Measurements from ENCODE around the gene LRRC43. TPM values are rescaled to one million over a fixed set of nuclear protein-coding genes. Genes with fewer than 3 reads are reported as not detected.
"Not testable (repeated sequence)": the region's sequence is repeated elsewhere in the genome, so short reads cannot be mapped to it uniquely, and the experiment has no call there.

Gene LRRC43
- total and polyA plus RNA-seq, 8 donors: 0.70 to 3.3 (median 2.3) TPM

DNA sequence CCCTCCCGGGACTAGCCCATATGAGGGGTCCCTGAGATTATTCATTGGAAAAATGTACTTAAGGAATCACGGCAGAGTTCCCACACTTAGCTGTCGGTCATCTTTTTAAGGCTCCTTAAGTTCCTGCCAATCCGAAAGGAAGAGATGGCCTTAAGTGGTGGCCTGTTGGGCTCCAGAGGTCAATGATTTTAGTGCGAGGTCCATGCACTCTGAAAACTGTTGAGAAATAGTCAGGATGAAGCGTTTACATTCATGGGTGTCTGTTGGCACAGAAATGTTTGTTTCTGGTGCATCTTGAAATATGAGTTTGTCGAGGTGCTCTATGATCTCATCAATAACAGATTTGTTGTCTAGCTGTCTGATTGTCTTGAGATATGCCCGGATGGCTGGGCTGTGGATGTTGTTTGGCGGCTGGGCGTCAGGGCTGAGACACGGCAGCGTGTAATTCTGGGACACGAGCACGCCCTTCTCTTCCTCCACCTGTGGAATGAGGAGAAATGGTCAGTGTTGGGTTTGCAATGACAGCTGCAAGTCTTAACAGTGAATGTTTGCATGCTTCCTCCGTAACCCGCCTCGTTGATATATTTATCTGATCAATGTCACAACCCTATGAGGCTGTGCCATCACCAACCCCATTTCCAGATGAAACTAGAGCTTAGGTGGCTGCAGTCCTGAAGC, 10.5 kb upstream of the LRRC43 start:
- TF ChIP-seq, protein P1, sequence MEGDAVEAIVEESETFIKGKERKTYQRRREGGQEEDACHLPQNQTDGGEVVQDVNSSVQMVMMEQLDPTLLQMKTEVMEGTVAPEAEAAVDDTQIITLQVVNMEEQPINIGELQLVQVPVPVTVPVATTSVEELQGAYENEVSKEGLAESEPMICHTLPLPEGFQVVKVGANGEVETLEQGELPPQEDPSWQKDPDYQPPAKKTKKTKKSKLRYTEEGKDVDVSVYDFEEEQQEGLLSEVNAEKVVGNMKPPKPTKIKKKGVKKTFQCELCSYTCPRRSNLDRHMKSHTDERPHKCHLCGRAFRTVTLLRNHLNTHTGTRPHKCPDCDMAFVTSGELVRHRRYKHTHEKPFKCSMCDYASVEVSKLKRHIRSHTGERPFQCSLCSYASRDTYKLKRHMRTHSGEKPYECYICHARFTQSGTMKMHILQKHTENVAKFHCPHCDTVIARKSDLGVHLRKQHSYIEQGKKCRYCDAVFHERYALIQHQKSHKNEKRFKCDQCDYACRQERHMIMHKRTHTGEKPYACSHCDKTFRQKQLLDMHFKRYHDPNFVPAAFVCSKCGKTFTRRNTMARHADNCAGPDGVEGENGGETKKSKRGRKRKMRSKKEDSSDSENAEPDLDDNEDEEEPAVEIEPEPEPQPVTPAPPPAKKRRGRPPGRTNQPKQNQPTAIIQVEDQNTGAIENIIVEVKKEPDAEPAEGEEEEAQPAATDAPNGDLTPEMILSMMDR (IDR thresholded peaks at IDR 0.05): no peak
- H3K4me3 ChIP-seq: no peak overlapping the region
- DNase-seq (no peak), ATAC-seq (no peak)
- H3K9me3 ChIP-seq: no peaks in the 10 kb centered on the region
- H3K27ac ChIP-seq: no peak overlapping the region
- no peaks in the 10 kb centered on the region for H3K36me3 ChIP-seq
- H3K27me3 ChIP-seq: peaks cover 0 to 9% of the 10 kb centered on the region in 2 donors
- no peaks in the 10 kb centered on the region for H3K4me1 ChIP-seq
- intact Hi-C loops (cut with DNase I): no loop called here

GRCh38 chr12:122174155-122174845, 8.6 kb upstream of the LRRC43 start, which contains the start of gene IL31:
Gene IL31 (minus strand): TSS chr12:122174221. CDS start chr12:122174172, 49 bp downstream.
- Histone ChIP-seq H3K4me1 (no peaks in the 10 kb centered on the region), H3K27me3 (peaks cover 0 to 9% of the 10 kb centered on the region in 2 donors), H3K4me3 (no peak within 1 kb of the TSS), H3K27ac (no peak within 1 kb of the TSS), H3K36me3 (no peaks in the 10 kb centered on the region), H3K9me3 (no peaks in the 10 kb centered on the region)
- TF ChIP-seq, protein P1 (IDR thresholded peaks at IDR 0.05): no peak
- ATAC-seq (no peak), DNase-seq (no peak)
- intact Hi-C loops (cut with DNase I): no loop called here

- H3K4me1 ChIP-seq; H3K9me3 ChIP-seq; H3K27me3 ChIP-seq; intact Hi-C loops (cut with DNase I); H3K36me3 ChIP-seq; H3K27ac ChIP-seq; DNase-seq; H3K4me3 ChIP-seq; ATAC-seq: not testable (repeated sequence)
These were observed 6.5 kb upstream of the LRRC43 start for GRCh38 chr12:122176473-122176872.

DNA sequence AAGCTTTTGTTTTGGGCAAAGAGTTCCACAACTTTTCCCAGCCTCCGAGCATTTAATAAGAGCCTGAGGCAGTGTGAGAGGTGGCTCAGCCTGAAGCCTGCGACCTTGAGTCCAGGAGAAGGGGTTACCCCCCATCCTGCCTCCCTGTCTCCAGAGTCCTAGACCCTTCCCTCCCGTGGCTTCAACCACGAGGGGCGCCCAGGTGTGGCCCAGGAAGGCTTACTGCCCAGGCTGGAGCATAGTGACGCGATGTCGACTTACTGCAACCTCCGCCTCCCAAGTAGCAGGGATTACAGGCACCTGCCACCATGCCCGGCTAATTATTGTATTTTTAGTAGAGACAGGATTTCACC, 641 bp downstream of the LRRC43 start:
- peak; percentile 9 for ATAC-seq
- Histone ChIP-seq H3K4me3 (peak overlapping the region; percentile 41 to 43), H3K27me3 (peaks cover 0 to 26% of the 10 kb centered on the region in 2 donors), H3K4me1 (peaks cover 0 to 12% of the 10 kb centered on the region in 2 donors), H3K36me3 (no peaks in the 10 kb centered on the region), H3K27ac (no peak overlapping the region), H3K9me3 (no peaks in the 10 kb centered on the region)
- TF ChIP-seq, protein P1 (IDR thresholded peaks at IDR 0.05): no peak
- DNase-seq: no peak
- intact Hi-C loops (cut with DNase I): no loop called here

GRCh38 chr12:122184517-122184916, 1.6 kb downstream of the LRRC43 start:
- no peak for ATAC-seq

More at GRCh38 chr12:122184517-122184916, 1.6 kb downstream of the LRRC43 start:
- H3K36me3 ChIP-seq: no peaks in the 10 kb centered on the region
- TF ChIP-seq, protein P1 (IDR thresholded peaks at IDR 0.05): no peak
- H3K4me3 ChIP-seq: no peak overlapping the region
- intact Hi-C loops (cut with DNase I): no loop called here
- H3K27ac ChIP-seq: no peak overlapping the region
- H3K9me3 ChIP-seq: no peaks in the 10 kb centered on the region
- H3K27me3 ChIP-seq: peaks cover 0 to 26% of the 10 kb centered on the region in 2 donors
- no peak for DNase-seq
- H3K4me1 ChIP-seq: peaks cover 0 to 12% of the 10 kb centered on the region in 2 donors
